Tibial nerve (tissue), 4 donors: ENCODE results near the gene ASXL1. TPM values are rescaled to one million over a fixed set of nuclear protein-coding genes. Genes with fewer than 3 reads are reported as not detected.
A peak's percentile ranks its signal among the peaks of the same experiment; 100 is the strongest.

ENCODE experiments used
- DNase-seq, 2 donors: peaks; one replicate each; pipeline ENCODE4 v3.0.0-alpha.2; 2019; ENCODE audit warnings: low spot score in 2 of 2
- H3K27ac ChIP-seq, 4 donors: fragments of 200-600 bp; sonication (generic) in 3 of 4; one replicate each; pipeline ENCODE4 v1.5.1; 2017 to 2019; ENCODE audit warnings: mild to moderate bottlenecking in 1 of 4
- H3K27me3 ChIP-seq, 2 donors: fragments of 200-600 bp; sonication (generic) in 1 of 2; one replicate each; pipeline versions ENCODE4 v1.5.1 to v1.6.0; 2017 to 2019
- H3K36me3 ChIP-seq, 3 donors: fragments of 200-600 bp; sonication (generic); one replicate each; pipeline ENCODE4 v1.5.1; 2018 to 2019
- H3K4me1 ChIP-seq, 4 donors: fragments of 200-600 bp; sonication (generic) in 3 of 4; one replicate each; pipeline ENCODE4 v1.5.1; 2017 to 2019
- H3K4me3 ChIP-seq, 4 donors: fragments of 200-600 bp; sonication (generic) in 3 of 4; one replicate each; pipeline ENCODE4 v1.5.1; 2017 to 2019; ENCODE audit warnings: mild to moderate bottlenecking in 1 of 4, moderate library complexity in 1 of 4
- H3K9me3 ChIP-seq, 4 donors: fragments of 200-600 bp; sonication (generic) in 3 of 4; one replicate each; pipeline ENCODE4 v1.5.1; 2017 to 2019
- CTCF ChIP-seq, 5 experiments: fragments of 200-600 bp in 3 of 5; fragments of 450-650 bp in 2 of 5; sonication (generic) in 3 of 5; IDR thresholded peaks; one replicate each; pipeline ENCODE4 v1.5.1; 2016 to 2019; ENCODE audit warnings: antibody characterized with exemption in 5 of 5, mild to moderate bottlenecking in 3 of 5, moderate library complexity in 2 of 5
- EP300 ChIP-seq, 2 donors: sonication (generic); formaldehyde crosslinking; IDR thresholded peaks; one replicate each; pipeline ENCODE4 v1.6.1; 2017; ENCODE audit warnings: antibody characterized with exemption in 2 of 2, mild to moderate bottlenecking in 1 of 2
- POLR2A ChIP-seq, 2 donors: fragments of 450-650 bp; IDR thresholded peaks; one replicate each; pipeline ENCODE4 v1.6.1; 2017; ENCODE audit warnings: antibody characterized with exemption in 2 of 2, mild to moderate bottlenecking in 2 of 2, moderate library complexity in 2 of 2
- WGBS, 2 donors: methylation state at CpG; one replicate each; pipeline ENCODE4 v1.1.5; 2018; 5-methylcytosine and 5-hydroxymethylcytosine counted together
- total RNA-seq, 4 donors: library from RNA; depleted of rRNA; stranded (reverse); fragments of >200 nt; gene quantifications; one replicate each; pipeline ENCODE4 v1.1.0, GENCODE V29; 2016

Gene ASXL1
- total RNA-seq, 4 donors from 2014 or later, result 108 to 194 (median 138) TPM

GRCh38 chr20:32484225-32484957 is 126.3 kb downstream of the ASXL1 start:
- no peak for DNase-seq
- H3K36me3 ChIP-seq, result no peaks in the 10 kb centered on the region
- TF ChIP-seq EP300 (IDR thresholded peaks at IDR 0.05) (no peak), POLR2A (IDR thresholded peaks at IDR 0.05) (no peak), CTCF (IDR thresholded peaks at IDR 0.05) (no peak)
- no peaks in the 10 kb centered on the region for H3K27me3 ChIP-seq
- H3K27ac ChIP-seq, result peak overlapping the region; percentile 66 to 93 (median 86)
- no peaks in the 10 kb centered on the region for H3K9me3 ChIP-seq
- peak overlapping the region; percentile 52 to 83 (median 72) for H3K4me3 ChIP-seq
- 1 to 2% methylated on average over 29 to 58 of the region's 74 CpGs for WGBS, 2 donors
- peaks cover 0 to 49% (median 31%) of the 10 kb centered on the region in 4 donors for H3K4me1 ChIP-seq

- Histone ChIP-seq H3K27me3 (no peaks in the 10 kb centered on the region), H3K36me3 (no peaks in the 10 kb centered on the region), H3K4me3 (peak overlapping the region; percentile 52 to 83 (median 72)), H3K27ac (peak overlapping the region; percentile 66 to 93 (median 86)), H3K9me3 (no peaks in the 10 kb centered on the region), H3K4me1 (peaks cover 0 to 41% (median 24%) of the 10 kb centered on the region in 4 donors)
- DNase-seq, result peak; percentile 69 to 93
- no peak for TF ChIP-seq POLR2A (IDR thresholded peaks at IDR 0.05)
- peak in 1 of 2 donors; percentile 65 for TF ChIP-seq EP300 (IDR thresholded peaks at IDR 0.05)
- TF ChIP-seq CTCF (IDR thresholded peaks at IDR 0.05), result peak; percentile 74 to 92 (median 79)
- WGBS, 2 donors, result 1 to 4% methylated on average over 20 of the region's 20 CpGs
Observed at GRCh38 chr20:32484958-32485769, 127.0 kb downstream of the ASXL1 start.

GRCh38 chr20:32485770-32486478 is 127.8 kb downstream of the ASXL1 start:
- Histone ChIP-seq H3K4me1 (peaks cover 0 to 34% (median 17%) of the 10 kb centered on the region in 4 donors), H3K9me3 (no peaks in the 10 kb centered on the region), H3K27ac (peak overlapping the region; percentile 31 to 93 (median 75)), H3K27me3 (no peaks in the 10 kb centered on the region), H3K36me3 (no peaks in the 10 kb centered on the region), H3K4me3 (no peak overlapping the region)
- TF ChIP-seq EP300 (IDR thresholded peaks at IDR 0.05) (no peak), CTCF (IDR thresholded peaks at IDR 0.05) (no peak), POLR2A (IDR thresholded peaks at IDR 0.05) (no peak)
- WGBS, 2 donors, result 69% methylated on average over 5 of the region's 5 CpGs
- no peak for DNase-seq

GRCh38 chr20:32487381-32487780 is 129.2 kb downstream of the ASXL1 start:
- Histone ChIP-seq H3K36me3 (no peaks in the 10 kb centered on the region), H3K9me3 (no peaks in the 10 kb centered on the region), H3K4me3 (no peak overlapping the region), H3K27me3 (no peaks in the 10 kb centered on the region), H3K4me1 (peaks cover 0 to 19% (median 3%) of the 10 kb centered on the region in 4 donors), H3K27ac (no peak overlapping the region)
- DNase-seq, result no peak
- TF ChIP-seq CTCF (IDR thresholded peaks at IDR 0.05), result no peak
- no peak for TF ChIP-seq POLR2A (IDR thresholded peaks at IDR 0.05)
- no peak for TF ChIP-seq EP300 (IDR thresholded peaks at IDR 0.05)
- WGBS, 2 donors, result 85 to 88% methylated on average over 3 of the region's 3 CpGs
